Measurements from ENCODE around the gene LDB2.

Gene LDB2

GRCh38 chr4:16772366-16772850, 126.0 kb downstream of the LDB2 start:
- no peak for TF ChIP-seq CTCF (IDR thresholded peaks at IDR 0.05)

GRCh38 chr4:16770710-16771285, 127.6 kb downstream of the LDB2 start:
- TF ChIP-seq CTCF (IDR thresholded peaks at IDR 0.05), result no peak

- no peak for TF ChIP-seq CTCF (IDR thresholded peaks at IDR 0.05)
Observed at GRCh38 chr4:16767861-16768260, 130.6 kb downstream of the LDB2 start.

GRCh38 chr4:16767251-16767650, 131.2 kb downstream of the LDB2 start:
- TF ChIP-seq CTCF (IDR thresholded peaks at IDR 0.05), result no peak

- no peak for TF ChIP-seq CTCF (IDR thresholded peaks at IDR 0.05)
Observed at GRCh38 chr4:16765546-16765945, 132.9 kb downstream of the LDB2 start.

GRCh38 chr4:16764622-16765021, 133.8 kb downstream of the LDB2 start:
- no peak for TF ChIP-seq CTCF (IDR thresholded peaks at IDR 0.05)

GRCh38 chr4:16760617-16761363, 137.7 kb downstream of the LDB2 start:
- no peak for TF ChIP-seq CTCF (IDR thresholded peaks at IDR 0.05)
